Skin epidermis (tissue), 12 donors: ENCODE data around the gene CFAP161.

ENCODE experiments used
- H3K27ac ChIP-seq, 21 experiments: fragments of 200-600 bp; sonication (generic) in 11 of 21; one replicate each; pipeline ENCODE4 v1.5.0; 2020; ENCODE audit warnings: mild to moderate bottlenecking in 3 of 21, inconsistent platforms in 2 of 21, moderate library complexity in 2 of 21
- H3K4me3 ChIP-seq, 7 experiments: fragments of 200-600 bp; sonication (generic) in 2 of 7; one replicate each; pipeline ENCODE4 v1.5.0; 2020; ENCODE audit warnings: inconsistent platforms in 2 of 7, mild to moderate bottlenecking in 2 of 7, moderate library complexity in 1 of 7

CFAP161 gene

DNA sequence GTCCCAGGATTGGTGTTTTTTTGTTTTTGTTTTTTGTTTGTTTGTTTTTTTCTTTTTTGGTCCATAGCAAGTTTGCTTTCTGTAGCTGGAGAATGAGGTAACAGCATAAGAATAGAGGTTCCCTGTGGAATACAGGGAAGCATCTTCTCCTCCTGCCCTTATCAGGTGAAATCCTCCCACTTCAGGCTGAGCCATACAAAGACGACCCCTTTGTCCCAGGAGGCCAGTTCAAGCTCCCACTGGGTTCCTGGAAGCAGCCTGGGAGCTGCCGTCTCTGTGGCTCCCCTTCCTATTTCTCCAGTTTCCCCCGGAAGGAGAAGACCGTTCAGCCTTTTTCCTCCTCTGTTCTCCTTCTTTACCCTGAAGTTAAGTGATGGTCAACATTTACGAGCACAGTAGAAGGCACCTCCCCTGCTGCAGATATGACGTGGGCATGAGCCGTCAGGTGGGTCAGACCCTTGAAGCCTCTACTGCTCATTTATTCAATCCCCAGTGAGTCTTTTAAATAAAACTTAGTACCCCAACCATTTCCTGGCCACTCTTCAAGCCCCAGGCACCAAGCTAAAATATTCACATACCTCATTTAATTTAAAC, 63.7 kb downstream of the CFAP161 start:
- Histone ChIP-seq H3K4me3 (no peak overlapping the region), H3K27ac (peak overlapping the region in 1 of 21 experiments; percentile 35)
